ENCODE results near the gene WDFY3. TPM values are rescaled to one million over a fixed set of nuclear protein-coding genes. Genes with fewer than 3 reads are reported as not detected.

The WDFY3 gene
- total and polyA plus RNA-seq, 2 experiments from 2014 or later = 8.0 to 89.0 TPM

GRCh38 chr4:84727491-84727890 is 239.0 kb downstream of the WDFY3 start (continued):
- TF ChIP-seq NANOG (IDR thresholded peaks at IDR 0.05; ENCODE audit: borderline replicate concordance) (no peak), ETS1 (IDR thresholded peaks at IDR 0.05) (no peak)
- TF ChIP-seq, protein P1, sequence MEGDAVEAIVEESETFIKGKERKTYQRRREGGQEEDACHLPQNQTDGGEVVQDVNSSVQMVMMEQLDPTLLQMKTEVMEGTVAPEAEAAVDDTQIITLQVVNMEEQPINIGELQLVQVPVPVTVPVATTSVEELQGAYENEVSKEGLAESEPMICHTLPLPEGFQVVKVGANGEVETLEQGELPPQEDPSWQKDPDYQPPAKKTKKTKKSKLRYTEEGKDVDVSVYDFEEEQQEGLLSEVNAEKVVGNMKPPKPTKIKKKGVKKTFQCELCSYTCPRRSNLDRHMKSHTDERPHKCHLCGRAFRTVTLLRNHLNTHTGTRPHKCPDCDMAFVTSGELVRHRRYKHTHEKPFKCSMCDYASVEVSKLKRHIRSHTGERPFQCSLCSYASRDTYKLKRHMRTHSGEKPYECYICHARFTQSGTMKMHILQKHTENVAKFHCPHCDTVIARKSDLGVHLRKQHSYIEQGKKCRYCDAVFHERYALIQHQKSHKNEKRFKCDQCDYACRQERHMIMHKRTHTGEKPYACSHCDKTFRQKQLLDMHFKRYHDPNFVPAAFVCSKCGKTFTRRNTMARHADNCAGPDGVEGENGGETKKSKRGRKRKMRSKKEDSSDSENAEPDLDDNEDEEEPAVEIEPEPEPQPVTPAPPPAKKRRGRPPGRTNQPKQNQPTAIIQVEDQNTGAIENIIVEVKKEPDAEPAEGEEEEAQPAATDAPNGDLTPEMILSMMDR (conservative IDR thresholded peaks at IDR 0.05; ENCODE audit: low read depth in 2 of 2) = no peak

GRCh38 chr4:84726356-84726755 is 240.1 kb downstream of the WDFY3 start:
- H3F3A ChIP-seq (replicated peaks; ENCODE audit: low read depth) = no peaks in the 10 kb centered on the region
- H4K20me1 ChIP-seq (replicated peaks; ENCODE audit: insufficient read depth) = no peaks in the 10 kb centered on the region
- DNase-seq (ENCODE audit: low spot score) = no peak
- H2AFZ ChIP-seq = no peak overlapping the region
- Mint-ChIP-seq H3K9me3 (no peaks in the 10 kb centered on the region), H3K27me3 (ENCODE audit: insufficient read depth, low read depth, poor library complexity) (no peaks in the 10 kb centered on the region), H3K27ac (no peak overlapping the region), H3K4me3 (no peak overlapping the region), H3K4me1 (no peaks in the 10 kb centered on the region), H3K36me3 (ENCODE audit: low read depth) (peaks cover 20% of the 10 kb centered on the region; the same call in 2 of the 3 replicates)
- no peak overlapping the region for H3K4me3 ChIP-seq
- no peaks in the 10 kb centered on the region for H3K4me1 ChIP-seq (ENCODE audit: insufficient read depth)
- no peak overlapping the region for H3K27ac ChIP-seq (ENCODE audit: low read depth)
- H3K27me3 ChIP-seq (ENCODE audit: insufficient read depth) = no peaks in the 10 kb centered on the region
- no peak for ATAC-seq
- H3K4me2 ChIP-seq = no peak overlapping the region
- no peaks in the 10 kb centered on the region for H3K79me2 ChIP-seq (replicated peaks; ENCODE audit: insufficient read depth)
- H3K9me2 ChIP-seq (ENCODE audit: insufficient read depth) = no peaks in the 10 kb centered on the region
- peaks cover 3% of the 10 kb centered on the region; the same call in 1 of the 2 replicates for H3K36me3 ChIP-seq (ENCODE audit: insufficient read depth)
- no peak for TF ChIP-seq STAT1 (IDR thresholded peaks at IDR 0.05; ENCODE audit: unreplicated experiment)
- no peak for TF ChIP-seq ZNF114 (CRISPR knock-in tag; IDR thresholded peaks at IDR 0.05)
- no peak for TF ChIP-seq POLR2AphosphoS5 (IDR thresholded peaks at IDR 0.05; ENCODE audit: low read depth)
- no peak for TF ChIP-seq CREB1 (CRISPR knock-in tag; IDR thresholded peaks at IDR 0.05; ENCODE audit: low read depth)
- no peak for TF ChIP-seq EZH2phosphoT487 (IDR thresholded peaks at IDR 0.05; ENCODE audit: unreplicated experiment)
- no peak for TF ChIP-seq JUNB (IDR thresholded peaks at IDR 0.05; ENCODE audit: unreplicated experiment)
- TF ChIP-seq, protein P1 (conservative IDR thresholded peaks at IDR 0.05; ENCODE audit: low read depth in 2 of 2) = no peak
- TF ChIP-seq ETS1 (IDR thresholded peaks at IDR 0.05) = no peak
- TF ChIP-seq, protein P2, sequence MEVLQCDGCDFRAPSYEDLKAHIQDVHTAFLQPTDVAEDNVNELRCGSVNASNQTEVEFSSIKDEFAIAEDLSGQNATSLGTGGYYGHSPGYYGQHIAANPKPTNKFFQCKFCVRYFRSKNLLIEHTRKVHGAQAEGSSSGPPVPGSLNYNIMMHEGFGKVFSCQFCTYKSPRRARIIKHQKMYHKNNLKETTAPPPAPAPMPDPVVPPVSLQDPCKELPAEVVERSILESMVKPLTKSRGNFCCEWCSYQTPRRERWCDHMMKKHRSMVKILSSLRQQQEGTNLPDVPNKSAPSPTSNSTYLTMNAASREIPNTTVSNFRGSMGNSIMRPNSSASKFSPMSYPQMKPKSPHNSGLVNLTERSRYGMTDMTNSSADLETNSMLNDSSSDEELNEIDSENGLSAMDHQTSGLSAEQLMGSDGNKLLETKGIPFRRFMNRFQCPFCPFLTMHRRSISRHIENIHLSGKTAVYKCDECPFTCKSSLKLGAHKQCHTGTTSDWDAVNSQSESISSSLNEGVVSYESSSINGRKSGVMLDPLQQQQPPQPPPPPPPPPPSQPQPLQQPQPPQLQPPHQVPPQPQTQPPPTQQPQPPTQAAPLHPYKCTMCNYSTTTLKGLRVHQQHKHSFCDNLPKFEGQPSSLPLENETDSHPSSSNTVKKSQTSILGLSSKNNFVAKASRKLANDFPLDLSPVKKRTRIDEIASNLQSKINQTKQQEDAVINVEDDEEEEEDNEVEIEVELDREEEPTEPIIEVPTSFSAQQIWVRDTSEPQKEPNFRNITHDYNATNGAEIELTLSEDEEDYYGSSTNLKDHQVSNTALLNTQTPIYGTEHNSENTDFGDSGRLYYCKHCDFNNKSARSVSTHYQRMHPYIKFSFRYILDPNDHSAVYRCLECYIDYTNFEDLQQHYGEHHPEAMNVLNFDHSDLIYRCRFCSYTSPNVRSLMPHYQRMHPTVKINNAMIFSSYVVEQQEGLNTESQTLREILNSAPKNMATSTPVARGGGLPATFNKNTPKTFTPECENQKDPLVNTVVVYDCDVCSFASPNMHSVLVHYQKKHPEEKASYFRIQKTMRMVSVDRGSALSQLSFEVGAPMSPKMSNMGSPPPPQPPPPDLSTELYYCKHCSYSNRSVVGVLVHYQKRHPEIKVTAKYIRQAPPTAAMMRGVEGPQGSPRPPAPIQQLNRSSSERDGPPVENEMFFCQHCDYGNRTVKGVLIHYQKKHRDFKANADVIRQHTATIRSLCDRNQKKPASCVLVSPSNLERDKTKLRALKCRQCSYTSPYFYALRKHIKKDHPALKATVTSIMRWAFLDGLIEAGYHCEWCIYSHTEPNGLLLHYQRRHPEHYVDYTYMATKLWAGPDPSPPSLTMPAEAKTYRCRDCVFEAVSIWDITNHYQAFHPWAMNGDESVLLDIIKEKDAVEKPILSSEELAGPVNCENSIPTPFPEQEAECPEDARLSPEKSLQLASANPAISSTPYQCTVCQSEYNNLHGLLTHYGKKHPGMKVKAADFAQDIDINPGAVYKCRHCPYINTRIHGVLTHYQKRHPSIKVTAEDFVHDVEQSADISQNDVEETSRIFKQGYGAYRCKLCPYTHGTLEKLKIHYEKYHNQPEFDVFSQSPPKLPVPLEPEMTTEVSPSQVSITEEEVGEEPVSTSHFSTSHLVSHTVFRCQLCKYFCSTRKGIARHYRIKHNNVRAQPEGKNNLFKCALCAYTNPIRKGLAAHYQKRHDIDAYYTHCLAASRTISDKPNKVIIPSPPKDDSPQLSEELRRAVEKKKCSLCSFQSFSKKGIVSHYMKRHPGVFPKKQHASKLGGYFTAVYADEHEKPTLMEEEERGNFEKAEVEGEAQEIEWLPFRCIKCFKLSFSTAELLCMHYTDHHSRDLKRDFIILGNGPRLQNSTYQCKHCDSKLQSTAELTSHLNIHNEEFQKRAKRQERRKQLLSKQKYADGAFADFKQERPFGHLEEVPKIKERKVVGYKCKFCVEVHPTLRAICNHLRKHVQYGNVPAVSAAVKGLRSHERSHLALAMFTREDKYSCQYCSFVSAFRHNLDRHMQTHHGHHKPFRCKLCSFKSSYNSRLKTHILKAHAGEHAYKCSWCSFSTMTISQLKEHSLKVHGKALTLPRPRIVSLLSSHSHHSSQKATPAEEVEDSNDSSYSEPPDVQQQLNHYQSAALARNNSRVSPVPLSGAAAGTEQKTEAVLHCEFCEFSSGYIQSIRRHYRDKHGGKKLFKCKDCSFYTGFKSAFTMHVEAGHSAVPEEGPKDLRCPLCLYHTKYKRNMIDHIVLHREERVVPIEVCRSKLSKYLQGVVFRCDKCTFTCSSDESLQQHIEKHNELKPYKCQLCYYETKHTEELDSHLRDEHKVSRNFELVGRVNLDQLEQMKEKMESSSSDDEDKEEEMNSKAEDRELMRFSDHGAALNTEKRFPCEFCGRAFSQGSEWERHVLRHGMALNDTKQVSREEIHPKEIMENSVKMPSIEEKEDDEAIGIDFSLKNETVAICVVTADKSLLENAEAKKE (CRISPR knock-in tag; IDR thresholded peaks at IDR 0.05) = no peak
